Colonic mucosa (tissue), 4 donors: ENCODE results near the gene PASD1. TPM values are rescaled to one million over a fixed set of nuclear protein-coding genes. Genes with fewer than 3 reads are reported as not detected.

Source experiments
- DNase-seq: peaks from one replicate; pipeline ENCODE4 v3.0.0-alpha.2; 2020
- H3K27ac ChIP-seq: fragments of 200-600 bp; one replicate; pipeline ENCODE4 v1.8.0; 2021
- H3K27me3 ChIP-seq: fragments of 200-600 bp; one replicate; pipeline ENCODE4 v1.8.0; 2021
- H3K36me3 ChIP-seq: fragments of 200-600 bp; one replicate; pipeline ENCODE4 v1.8.0; 2021
- H3K4me1 ChIP-seq: fragments of 200-600 bp; one replicate; pipeline ENCODE4 v1.8.0; 2021; ENCODE audit warnings: mild to moderate bottlenecking
- H3K4me3 ChIP-seq: fragments of 200-600 bp; one replicate; pipeline ENCODE4 v1.8.0; 2021
- H3K9ac ChIP-seq, 2 donors: one replicate each; pipeline ENCODE4 v1.7.0; 2013; ENCODE audit warnings: control low read depth in 2 of 2, low read depth in 2 of 2, low read length in 2 of 2
- H3K9me3 ChIP-seq: fragments of 200-600 bp; one replicate; pipeline ENCODE4 v1.8.0; 2021
- CTCF ChIP-seq: fragments of 200-600 bp; IDR thresholded peaks from one replicate; pipeline ENCODE4 v1.8.0; 2022; ENCODE audit warnings: antibody characterized with exemption, mild to moderate bottlenecking
- intact Hi-C: fragments of 100-400 bp; cut with DNase I; formaldehyde crosslinking; loops from one replicate; pipeline ENCODE4 v1.14.1; 2022
- total RNA-seq, 2 donors: library from RNA; stranded (reverse); fragmentation: NEBNext Ultra II Directional in 1 of 2; extraction: Animal tissue kit (Norgen Biotek cat#: 25700) in 1 of 2; gene quantifications; one replicate each; pipeline ENCODE4 v1.2.1, GENCODE V29; 2021
- donor health status: healthy.
- donor health status: DM: no; HTN: no; CAD: no.
- donor health status: DM: no; HTN: no; CAD: no.

Gene PASD1
- total RNA-seq, 2 donors from 2014 or later: not detected

GRCh38 chrX:151710457-151710856 lies 147.0 kb downstream of the PASD1 start:
- intact Hi-C loops: no loop called here
- no peak overlapping the region for H3K9ac ChIP-seq
- no peaks in the 10 kb centered on the region for H3K9me3 ChIP-seq
- no peak overlapping the region for H3K27ac ChIP-seq
- no peaks in the 10 kb centered on the region for H3K36me3 ChIP-seq
- H3K4me1 ChIP-seq: no peaks in the 10 kb centered on the region
- H3K4me3 ChIP-seq: no peak overlapping the region
- no peak for DNase-seq
- no peak for TF ChIP-seq CTCF
- H3K27me3 ChIP-seq: no peaks in the 10 kb centered on the region

- H3K27ac ChIP-seq: no peak overlapping the region
- H3K4me1 ChIP-seq: no peaks in the 10 kb centered on the region
- intact Hi-C loops: no loop called here
- no peak overlapping the region for H3K9ac ChIP-seq
- H3K27me3 ChIP-seq: no peaks in the 10 kb centered on the region
- H3K9me3 ChIP-seq: no peaks in the 10 kb centered on the region
- DNase-seq: no peak
- no peak for TF ChIP-seq CTCF
- H3K36me3 ChIP-seq: no peaks in the 10 kb centered on the region
- no peak overlapping the region for H3K4me3 ChIP-seq
These were observed 147.7 kb downstream of the PASD1 start for GRCh38 chrX:151711154-151711553.

DNA sequence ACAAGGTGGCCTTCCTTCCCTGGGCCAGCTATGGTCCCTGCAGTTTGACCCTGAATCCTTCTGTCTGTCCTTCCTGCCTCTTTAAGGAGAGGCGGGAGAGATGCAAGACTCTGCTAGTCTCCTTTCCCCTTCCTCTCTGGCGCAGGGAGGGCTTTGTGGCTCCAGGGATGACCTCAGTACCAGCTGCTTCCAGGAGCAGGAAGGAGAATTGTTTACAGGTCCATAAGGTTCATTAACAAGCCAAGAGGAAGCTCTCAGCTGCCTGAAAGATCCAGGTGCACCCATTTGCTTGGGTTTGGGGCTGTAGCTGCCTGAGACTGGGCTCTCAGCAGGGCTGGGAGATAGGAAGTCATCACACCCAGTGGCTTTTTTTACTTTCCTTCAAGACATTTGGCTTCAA lies 148.3 kb downstream of the PASD1 start:
- TF ChIP-seq CTCF: no peak
- no peaks in the 10 kb centered on the region for H3K9me3 ChIP-seq
- intact Hi-C loops: no loop called here
- no peak for DNase-seq
- H3K36me3 ChIP-seq: no peaks in the 10 kb centered on the region
- H3K27ac ChIP-seq: no peak overlapping the region
- no peaks in the 10 kb centered on the region for H3K4me1 ChIP-seq
- no peak overlapping the region for H3K4me3 ChIP-seq
- no peaks in the 10 kb centered on the region for H3K27me3 ChIP-seq
- no peak overlapping the region for H3K9ac ChIP-seq

- no peak for TF ChIP-seq CTCF
These were observed 148.8 kb downstream of the PASD1 start for GRCh38 chrX:151712253-151712652.

GRCh38 chrX:151713849-151714248 lies 150.4 kb downstream of the PASD1 start:
- DNase-seq: no peak
- TF ChIP-seq CTCF: peak; percentile 37
- H3K9me3 ChIP-seq: no peaks in the 10 kb centered on the region

More at GRCh38 chrX:151712253-151712652, 148.8 kb downstream of the PASD1 start:
- intact Hi-C loops: no loop called here
- DNase-seq: no peak
- Histone ChIP-seq H3K4me1 (no peaks in the 10 kb centered on the region), H3K27ac (no peak overlapping the region), H3K9me3 (no peaks in the 10 kb centered on the region), H3K36me3 (no peaks in the 10 kb centered on the region), H3K27me3 (no peaks in the 10 kb centered on the region), H3K4me3 (no peak overlapping the region), H3K9ac (no peak overlapping the region)

GRCh38 chrX:151714362-151714761 lies 150.9 kb downstream of the PASD1 start:
- intact Hi-C loops: no loop called here
- no peak for TF ChIP-seq CTCF
- Histone ChIP-seq H3K9ac (no peak overlapping the region), H3K36me3 (no peaks in the 10 kb centered on the region), H3K27ac (no peak overlapping the region), H3K9me3 (no peaks in the 10 kb centered on the region), H3K27me3 (no peaks in the 10 kb centered on the region), H3K4me1 (no peaks in the 10 kb centered on the region), H3K4me3 (no peak overlapping the region)
- DNase-seq: no peak

More at GRCh38 chrX:151713849-151714248, 150.4 kb downstream of the PASD1 start:
- Histone ChIP-seq H3K9ac (no peak overlapping the region), H3K36me3 (no peaks in the 10 kb centered on the region), H3K27me3 (no peaks in the 10 kb centered on the region), H3K4me1 (no peaks in the 10 kb centered on the region), H3K27ac (no peak overlapping the region), H3K4me3 (no peak overlapping the region)
- intact Hi-C loops: no loop called here
